GM12878 (cell line): Measurements from ENCODE around the gene PARP11. TPM values are rescaled to one million over a fixed set of nuclear protein-coding genes. Genes with fewer than 3 reads are reported as not detected.

Source experiments
- ATAC-seq: fragments of 200-7000 bp; cut with Tn5 transposase; 3 replicates; pipeline ENCODE4 v1.9.1; 2020; ENCODE audit warnings: mild to moderate bottlenecking, moderate library complexity
- BruUV-seq: library from RNA; stranded (reverse); fragments of 400-500 nt; replicated peaks from 2 replicates; lab custom pipeline; 2021; lab: Mats Ljungman, UMichigan
- CTCF ChIA-PET: fragments of 300-600 bp; sonication (Branson Sonifier 250); formaldehyde crosslinking; extraction: SDS; loops from one replicate; lab custom pipeline; 2021; ENCODE audit warnings: inconsistent platforms; lab: Yijun Ruan, JAX
- POLR2A ChIA-PET: fragments of 350-600 bp; formaldehyde crosslinking; extraction: SDS; loops from one replicate; lab custom pipeline; 2021; ENCODE audit warnings: inconsistent platforms; lab: Charles Lee
- RAD21 ChIA-PET: fragments of 300-600 bp; sonication (Branson Sonifier 250); formaldehyde crosslinking; loops from one replicate; lab custom pipeline; 2023; ENCODE audit warnings: antibody characterized with exemption; ENCODE audit not compliant: unreplicated experiment; lab: Charles Lee
- SMC1A ChIA-PET: fragments of 300-600 bp; sonication (Branson Sonifier 250); formaldehyde crosslinking; loops from one replicate; lab custom pipeline; 2023; ENCODE audit not compliant: unreplicated experiment, uncharacterized antibody; lab: Charles Lee
- DNase-seq: peaks from one replicate; pipeline ENCODE4 v3.0.0-alpha.2; 2011; ENCODE audit warnings: low read depth, low spot score
- FAIRE-seq: peaks from 3 replicates; lab custom pipeline; 2011; peaks lifted over from hg19 to GRCh38; lab: Jason Lieb, UNC
- H2AFZ ChIP-seq: 2 replicates; pipeline ENCODE4 v1.6.0; 2011; ENCODE audit warnings: low read depth, low read length, control low read depth; ENCODE audit not compliant: control insufficient read depth
- H3K27ac ChIP-seq: 2 replicates; pipeline ENCODE4 v1.5.1; 2011; ENCODE audit warnings: control low read depth; ENCODE audit not compliant: control insufficient read depth, insufficient read depth
- H3K27me3 ChIP-seq, 2 experiments: replicated peaks in 1 of 2; 2 replicates each; pipeline versions ENCODE4 v1.6.0 to v1.6.1; 2011; ENCODE audit warnings: low read length in 1 of 2; ENCODE audit not compliant: control insufficient read depth in 2 of 2, insufficient read depth in 2 of 2
- H3K36me3 ChIP-seq, 2 experiments: 2 replicates each; pipeline ENCODE4 v1.5.1; 2011; ENCODE audit warnings: low read length in 1 of 2; ENCODE audit not compliant: control insufficient read depth in 2 of 2, insufficient read depth in 2 of 2
- H3K4me1 ChIP-seq: 2 replicates; pipeline ENCODE4 v1.6.1; 2011; ENCODE audit warnings: mild to moderate bottlenecking, low read length, moderate library complexity, mixed read lengths; ENCODE audit not compliant: control insufficient read depth, insufficient read depth
- H3K4me2 ChIP-seq: 2 replicates; pipeline ENCODE4 v1.6.0; 2011; ENCODE audit warnings: control low read depth; ENCODE audit not compliant: control insufficient read depth, insufficient read depth
- H3K4me3 ChIP-seq: fragments of 200-600 bp; sonication (generic); 2 replicates; pipeline ENCODE4 v1.5.1; 2016
- H3K79me2 ChIP-seq: 2 replicates; pipeline ENCODE4 v1.6.0; 2011; ENCODE audit warnings: low read length; ENCODE audit not compliant: control insufficient read depth, insufficient read depth
- H3K9ac ChIP-seq: 2 replicates; pipeline ENCODE4 v1.8.0; 2011; ENCODE audit warnings: low read length, control low read depth, mixed read lengths; ENCODE audit not compliant: control insufficient read depth, insufficient read depth
- H3K9me3 ChIP-seq: replicated peaks from 3 replicates; pipeline ENCODE4 v1.5.1; 2011; ENCODE audit warnings: mild to moderate bottlenecking, low read length; ENCODE audit not compliant: control insufficient read depth, insufficient read depth
- H4K20me1 ChIP-seq: 2 replicates; pipeline ENCODE4 v1.6.0; 2011; ENCODE audit not compliant: control insufficient read depth, insufficient read depth
- CBX5 ChIP-seq: sonication (generic); IDR thresholded peaks from 2 replicates; pipeline ENCODE4 v1.6.1; 2016; ENCODE audit warnings: low read depth, moderate library complexity, mild to moderate bottlenecking, inconsistent platforms
- EZH2 ChIP-seq: IDR thresholded peaks from 2 replicates; pipeline ENCODE4 v1.6.1; 2012; ENCODE audit warnings: low read depth, mild to moderate bottlenecking, control low read depth, inconsistent platforms, low read length, borderline replicate concordance; ENCODE audit not compliant: control insufficient read depth
- WGBS: methylation state at CpG from one replicate; pipeline ENCODE4 v1.1.6; 2016; ENCODE audit warnings: low lambda C conversion rate; ENCODE audit not compliant: insufficient replicate concordance, insufficient coverage; ENCODE audit errors: missing lambda C conversion rate; 5-methylcytosine and 5-hydroxymethylcytosine counted together
- in situ Hi-C: fragments of 300-500 bp; cut with MboI; formaldehyde crosslinking; loops from 9 replicates; pipeline ENCODE4 v1.14.3; 2018; ENCODE audit warnings: mixed read lengths
- intact Hi-C: fragments of 100-400 bp; cut with micrococcal nuclease; formaldehyde crosslinking; loops from one replicate; pipeline ENCODE4 v1.14.2; 2022; ENCODE audit not compliant: unreplicated experiment
- polyA plus RNA-seq, 11 experiments: library from polyadenylated mRNA; depleted of rRNA in 4 of 11; unstranded in 6 of 11; stranded (reverse) in 5 of 11; fragments of >200 nt; fragmentation: Nextera tagmentation in 4 of 11; fragmentation: Illumina TruSeq in 1 of 11; extraction: Ambion mirVana in 4 of 11; extraction: Trizol in 1 of 11; gene quantifications; 1 replicate in 1 of 11; 2 replicates in 10 of 11; pipeline versions ENCODE4 v1.2.1 to v1.2.3, GENCODE V29; 2011 to 2016; ENCODE audit warnings: inconsistent platforms in 2 of 11, missing spikeins in 2 of 11, low read depth in 1 of 11
- total RNA-seq, 4 experiments: library from RNA; depleted of rRNA in 3 of 4; stranded (reverse); fragments of >200 nt in 3 of 4; fragmentation: Illumina TruSeq in 1 of 4; extraction: Trizol in 1 of 4; gene quantifications; 2 replicates each; pipeline versions ENCODE4 v1.2.1 to v1.2.3, GENCODE V29; 2013 to 2021
- TF ChIP-seq, protein P1 (sequence below): IDR thresholded peaks from 2 replicates; pipeline ENCODE4 v1.6.1; 2012; ENCODE audit warnings: low read length, inconsistent platforms
- TF ChIP-seq, protein P2 (sequence below): IDR thresholded peaks from 2 replicates; pipeline ENCODE4 v1.6.1; 2011; ENCODE audit warnings: mild to moderate bottlenecking, low read depth, low read length, moderate library complexity; ENCODE audit not compliant: insufficient replicate concordance
- TF ChIP-seq, protein P3 (sequence below): fragments of 450-650 bp; formaldehyde crosslinking; IDR thresholded peaks from 2 replicates; pipeline ENCODE4 v1.4.0; 2022; ENCODE audit warnings: mild to moderate bottlenecking, moderate library complexity

Gene PARP11
- total and polyA plus RNA-seq, 10 of the 15 experiments (the other 5 are each of a cell fraction or from before 2014, with no cell fraction given): 3.0 to 14.1 (median 6.3) TPM

DNA sequence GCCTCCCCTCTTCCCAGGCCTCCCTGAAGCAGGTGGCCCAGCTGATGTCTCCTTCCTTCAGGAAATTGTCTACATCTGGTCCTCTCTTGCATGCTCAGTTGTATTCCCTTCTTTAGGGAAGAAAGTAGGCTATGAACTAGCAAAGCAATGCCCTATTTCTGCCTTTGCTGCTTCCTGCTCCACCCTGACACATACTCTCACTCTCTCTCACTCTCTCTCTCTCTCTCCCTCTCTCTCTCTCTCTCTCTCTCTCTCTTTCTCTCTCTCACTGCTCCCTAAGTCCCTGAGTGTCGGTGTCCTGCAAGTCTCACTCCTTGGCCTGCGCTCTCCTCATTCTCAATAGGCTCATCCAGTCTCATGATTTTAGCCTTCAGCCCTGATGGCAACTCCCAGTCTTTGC is 19.4 kb upstream of the PARP11 start:
- no peaks in the 10 kb centered on the region for H3K4me1 ChIP-seq

More for the DNA sequence above, 19.4 kb upstream of the PARP11 start:
- SMC1A ChIA-PET: no interaction called here
- no peaks in the 10 kb centered on the region for H3K36me3 ChIP-seq
- H3K27me3 ChIP-seq: peaks cover 1 to 2% of the 10 kb centered on the region in 2 experiments; a peak in 3 of 4 replicates
- TF ChIP-seq EZH2 (no peak), CBX5 (no peak)
- TF ChIP-seq, protein P1, sequence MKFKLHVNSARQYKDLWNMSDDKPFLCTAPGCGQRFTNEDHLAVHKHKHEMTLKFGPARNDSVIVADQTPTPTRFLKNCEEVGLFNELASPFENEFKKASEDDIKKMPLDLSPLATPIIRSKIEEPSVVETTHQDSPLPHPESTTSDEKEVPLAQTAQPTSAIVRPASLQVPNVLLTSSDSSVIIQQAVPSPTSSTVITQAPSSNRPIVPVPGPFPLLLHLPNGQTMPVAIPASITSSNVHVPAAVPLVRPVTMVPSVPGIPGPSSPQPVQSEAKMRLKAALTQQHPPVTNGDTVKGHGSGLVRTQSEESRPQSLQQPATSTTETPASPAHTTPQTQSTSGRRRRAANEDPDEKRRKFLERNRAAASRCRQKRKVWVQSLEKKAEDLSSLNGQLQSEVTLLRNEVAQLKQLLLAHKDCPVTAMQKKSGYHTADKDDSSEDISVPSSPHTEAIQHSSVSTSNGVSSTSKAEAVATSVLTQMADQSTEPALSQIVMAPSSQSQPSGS: no peak
- TF ChIP-seq, protein P2, sequence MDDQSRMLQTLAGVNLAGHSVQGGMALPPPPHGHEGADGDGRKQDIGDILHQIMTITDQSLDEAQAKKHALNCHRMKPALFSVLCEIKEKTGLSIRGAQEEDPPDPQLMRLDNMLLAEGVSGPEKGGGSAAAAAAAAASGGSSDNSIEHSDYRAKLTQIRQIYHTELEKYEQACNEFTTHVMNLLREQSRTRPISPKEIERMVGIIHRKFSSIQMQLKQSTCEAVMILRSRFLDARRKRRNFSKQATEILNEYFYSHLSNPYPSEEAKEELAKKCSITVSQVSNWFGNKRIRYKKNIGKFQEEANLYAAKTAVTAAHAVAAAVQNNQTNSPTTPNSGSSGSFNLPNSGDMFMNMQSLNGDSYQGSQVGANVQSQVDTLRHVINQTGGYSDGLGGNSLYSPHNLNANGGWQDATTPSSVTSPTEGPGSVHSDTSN: no peak
- TF ChIP-seq, protein P3, sequence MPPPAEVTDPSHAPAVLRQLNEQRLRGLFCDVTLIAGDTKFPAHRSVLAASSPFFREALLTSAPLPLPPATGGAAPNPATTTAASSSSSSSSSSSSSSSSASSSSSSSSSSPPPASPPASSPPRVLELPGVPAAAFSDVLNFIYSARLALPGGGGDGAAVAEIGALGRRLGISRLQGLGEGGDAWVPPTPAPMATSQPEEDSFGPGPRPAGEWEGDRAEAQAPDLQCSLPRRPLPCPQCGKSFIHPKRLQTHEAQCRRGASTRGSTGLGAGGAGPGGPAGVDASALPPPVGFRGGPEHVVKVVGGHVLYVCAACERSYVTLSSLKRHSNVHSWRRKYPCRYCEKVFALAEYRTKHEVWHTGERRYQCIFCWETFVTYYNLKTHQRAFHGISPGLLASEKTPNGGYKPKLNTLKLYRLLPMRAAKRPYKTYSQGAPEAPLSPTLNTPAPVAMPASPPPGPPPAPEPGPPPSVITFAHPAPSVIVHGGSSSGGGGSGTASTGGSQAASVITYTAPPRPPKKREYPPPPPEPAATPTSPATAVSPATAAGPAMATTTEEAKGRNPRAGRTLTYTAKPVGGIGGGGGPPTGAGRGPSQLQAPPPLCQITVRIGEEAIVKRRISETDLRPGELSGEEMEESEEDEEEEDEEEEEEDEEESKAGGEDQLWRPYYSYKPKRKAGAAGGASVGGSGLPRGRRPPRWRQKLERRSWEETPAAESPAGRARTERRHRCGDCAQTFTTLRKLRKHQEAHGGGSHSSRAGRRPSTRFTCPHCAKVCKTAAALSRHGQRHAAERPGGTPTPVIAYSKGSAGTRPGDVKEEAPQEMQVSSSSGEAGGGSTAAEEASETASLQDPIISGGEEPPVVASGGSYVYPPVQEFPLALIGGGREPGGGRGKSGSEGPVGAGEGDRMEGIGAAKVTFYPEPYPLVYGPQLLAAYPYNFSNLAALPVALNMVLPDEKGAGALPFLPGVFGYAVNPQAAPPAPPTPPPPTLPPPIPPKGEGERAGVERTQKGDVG (CRISPR knock-in tag): no peak
- no peak overlapping the region for H3K9ac ChIP-seq
- no peaks in the 10 kb centered on the region for H4K20me1 ChIP-seq
- H2AFZ ChIP-seq: no peak overlapping the region
- no peaks in the 10 kb centered on the region for H3K9me3 ChIP-seq
- POLR2A ChIA-PET: no interaction called here
- ATAC-seq (no peak), DNase-seq (no peak), FAIRE-seq (no peak)
- no peaks in the 10 kb centered on the region for H3K79me2 ChIP-seq
- no peak overlapping the region for H3K27ac ChIP-seq
- BruUV-seq: no TSS peak
- no peak overlapping the region for H3K4me2 ChIP-seq
- WGBS: 42% methylated on average over 2 of the region's 2 CpGs
- H3K4me3 ChIP-seq: no peak overlapping the region
- in situ Hi-C loops: no loop called here
- CTCF ChIA-PET: interaction anchor here (1.2 kb wide), 1 partner anchor 8 kb away, joined by 3 read pairs; no protein-coding TSS in a partner anchor
- RAD21 ChIA-PET: no interaction called here
- intact Hi-C loops: no loop called here
